ENCODE data around the gene TNNT2.

TNNT2 gene

DNA sequence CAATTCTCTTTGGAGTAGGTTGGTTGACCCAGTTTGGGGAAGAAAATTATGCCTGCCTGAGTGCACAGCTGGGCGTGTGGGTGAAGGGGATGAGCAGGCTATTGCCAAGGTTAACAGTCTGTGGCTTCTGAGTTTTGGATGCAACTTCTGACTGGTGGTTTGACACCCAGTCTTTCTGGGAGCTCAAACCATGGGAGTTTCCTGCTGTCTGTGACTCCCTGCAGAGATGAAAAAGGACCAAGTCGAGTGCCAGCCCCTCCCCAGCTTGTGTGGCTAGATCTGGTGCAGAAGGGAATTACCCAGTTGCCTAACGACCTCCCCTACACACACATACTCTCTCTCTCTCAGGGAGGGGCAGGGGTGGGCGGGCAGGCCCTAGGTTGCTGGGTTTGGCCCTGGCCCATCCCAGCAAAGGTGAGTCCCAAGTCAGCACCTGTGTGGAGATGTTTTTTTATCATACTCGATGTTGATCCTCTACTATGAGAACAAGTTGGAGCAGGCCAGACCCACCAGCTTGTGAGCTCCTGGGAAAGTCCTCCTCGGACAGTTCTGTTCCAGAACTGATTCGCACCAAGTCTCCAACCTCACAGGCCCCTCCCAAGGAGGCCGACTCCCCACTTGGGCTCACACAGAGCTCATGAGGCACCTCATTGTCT, 66.0 kb downstream of the TNNT2 start:
- DNase-seq (ENCODE audit: low read depth) = no peak

DNA sequence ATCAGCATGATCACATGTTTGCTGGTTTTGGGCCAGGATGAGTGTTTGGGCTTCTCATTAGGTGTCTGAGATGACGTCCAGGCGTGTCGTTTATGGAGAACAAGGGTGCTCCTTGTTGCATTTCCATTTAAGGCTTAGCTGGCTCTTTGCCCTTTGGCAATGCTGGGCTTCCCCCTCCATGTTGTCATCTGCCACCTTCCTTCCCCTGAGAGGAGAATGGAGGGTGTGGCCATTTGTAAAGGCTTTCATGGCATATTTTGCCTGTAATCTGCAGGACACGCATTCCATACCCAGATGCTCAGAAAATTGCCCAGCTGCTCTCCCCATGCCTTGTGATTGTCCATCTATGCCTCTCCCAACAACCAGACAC, 66.5 kb downstream of the TNNT2 start:
- DNase-seq (ENCODE audit: low read depth) = no peak

DNA sequence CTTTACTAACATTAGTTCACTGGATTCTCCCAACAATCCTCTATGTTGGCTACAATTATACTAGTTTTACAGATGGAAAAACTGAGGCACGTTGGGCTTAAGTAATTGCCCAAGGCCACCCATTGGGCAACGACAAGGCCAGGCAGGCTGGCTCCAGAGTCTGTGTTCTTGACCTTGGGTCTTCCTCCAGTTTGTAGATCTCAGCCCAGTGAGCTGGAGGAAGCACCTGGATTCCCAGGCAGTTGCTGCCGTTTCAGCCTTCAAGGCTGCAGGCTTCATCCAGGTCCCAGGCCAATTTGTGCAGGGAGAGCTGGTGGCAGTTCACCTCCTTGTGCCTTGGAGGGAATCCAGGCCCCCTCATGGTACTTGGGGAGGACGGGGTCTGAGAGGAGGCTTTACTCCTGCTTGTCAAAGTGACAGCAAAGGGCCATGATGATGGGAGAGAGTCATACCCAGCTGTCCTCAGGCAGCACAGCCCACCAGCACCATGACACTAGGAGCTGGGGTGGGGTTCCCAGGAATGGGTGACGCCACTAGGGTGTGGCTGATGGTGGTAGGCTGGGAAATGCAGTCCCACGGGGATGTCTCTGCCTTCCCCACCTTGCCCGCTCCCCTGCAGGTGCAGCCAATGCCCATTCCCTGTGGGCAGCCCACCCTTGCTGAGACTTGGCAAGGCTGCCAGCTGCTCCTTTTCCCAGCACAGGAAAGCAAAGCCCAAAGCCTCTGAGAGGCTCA, 67.1 kb downstream of the TNNT2 start:
- DNase-seq (ENCODE audit: low read depth) = no peak

DNA sequence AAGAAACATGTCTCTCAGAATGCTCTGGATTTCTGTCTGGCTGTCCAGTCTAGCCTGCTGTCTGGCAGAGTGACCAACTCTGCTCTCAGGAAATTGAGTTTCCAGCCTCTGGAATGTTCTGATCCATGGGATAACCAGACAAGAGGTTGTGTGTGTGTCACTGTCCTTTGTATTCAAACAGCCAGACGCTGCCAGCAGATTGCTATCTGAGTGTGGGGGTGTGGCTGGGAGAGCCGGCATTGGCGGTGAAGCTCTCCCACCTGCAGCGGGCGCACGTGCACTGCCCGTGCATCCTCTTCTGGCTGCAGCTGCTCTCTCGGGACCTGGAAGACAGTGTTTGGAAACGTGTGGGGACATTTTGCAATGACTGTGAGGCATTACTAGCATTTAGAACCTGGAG, 68.1 kb downstream of the TNNT2 start:
- DNase-seq (ENCODE audit: low read depth) = no peak

All from non-pigmented ciliary epithelial cell (primary cell).